Esophagus mucosa (tissue), 1 donor: ENCODE data around the gene ATP5MG. TPM values are rescaled to one million over a fixed set of nuclear protein-coding genes. Genes with fewer than 3 reads are reported as not detected.

Experiments used
- ATAC-seq: fragments of 200-7000 bp; cut with Tn5 transposase; one replicate; pipeline ENCODE4 v1.9.1; 2020
- total RNA-seq: library from RNA; stranded (reverse); gene quantifications from one replicate; pipeline ENCODE4 v1.2.4, GENCODE V29; 2023
- donor health status: DM: yes; HTN: yes; CAD: no.

Gene ATP5MG
- total RNA-seq, 1 donor from 2014 or later, result 186 TPM

DNA sequence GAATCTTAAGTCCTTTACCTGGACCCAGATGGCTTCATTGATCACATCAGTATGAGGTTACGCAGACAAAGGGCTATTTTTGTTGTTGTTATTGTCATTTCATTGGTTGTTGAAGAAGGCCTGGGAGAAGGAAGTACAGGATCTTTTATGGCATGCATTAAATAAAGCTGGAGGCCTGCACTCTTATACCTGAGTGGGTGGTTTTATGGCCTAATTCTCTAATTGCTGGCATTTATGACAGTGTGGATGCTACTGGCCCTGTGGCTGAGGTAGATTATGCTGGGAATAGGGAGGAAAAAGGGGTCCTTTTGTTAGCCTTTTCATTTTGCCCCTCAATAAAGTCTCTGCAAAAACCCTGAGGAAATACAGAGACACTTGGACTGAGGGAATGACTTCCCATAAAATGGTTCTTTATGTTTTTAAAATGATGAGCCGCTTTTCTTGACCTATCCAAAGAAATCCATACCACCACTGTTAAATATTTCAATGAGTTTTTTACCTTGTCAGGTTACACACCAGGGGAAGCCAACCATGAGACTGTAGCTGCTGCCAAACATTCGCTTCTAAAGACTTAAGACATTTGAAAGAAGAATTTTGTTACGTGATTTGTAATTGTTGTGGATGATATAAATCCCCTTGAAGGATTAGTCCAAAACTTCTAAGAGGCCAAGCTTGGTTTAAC lies 41.6 kb downstream of the ATP5MG start:
- ATAC-seq, result no peak

DNA sequence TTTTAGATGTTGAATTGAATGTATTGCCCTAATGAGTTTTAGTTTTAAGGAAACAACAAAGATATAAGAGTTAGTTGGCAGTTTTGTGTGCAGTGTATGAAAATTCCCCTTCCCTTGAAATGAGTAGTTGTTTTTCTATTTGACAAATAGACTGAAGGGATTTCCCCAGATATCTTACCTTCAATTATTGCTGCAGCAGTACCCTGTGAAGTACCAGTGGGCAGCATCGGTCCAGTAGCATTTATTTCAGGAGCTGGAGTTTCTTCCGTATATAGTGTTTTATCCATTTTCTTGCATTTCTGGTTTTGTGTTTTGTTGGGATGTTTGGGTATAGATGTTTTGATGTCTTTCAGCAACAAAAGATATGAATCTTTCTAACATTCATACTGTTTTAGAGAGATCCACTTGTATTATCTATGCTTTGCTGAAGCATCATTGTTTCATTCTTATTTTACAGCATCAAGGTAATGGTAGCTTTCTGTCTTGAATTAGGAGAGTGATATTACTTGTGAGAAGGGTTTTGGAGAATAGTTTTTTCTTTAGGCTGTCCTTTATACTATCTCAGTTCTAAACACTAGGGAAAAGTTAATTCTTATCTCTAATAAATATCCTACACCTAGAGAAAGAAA lies 42.3 kb downstream of the ATP5MG start:
- no peak for ATAC-seq

DNA sequence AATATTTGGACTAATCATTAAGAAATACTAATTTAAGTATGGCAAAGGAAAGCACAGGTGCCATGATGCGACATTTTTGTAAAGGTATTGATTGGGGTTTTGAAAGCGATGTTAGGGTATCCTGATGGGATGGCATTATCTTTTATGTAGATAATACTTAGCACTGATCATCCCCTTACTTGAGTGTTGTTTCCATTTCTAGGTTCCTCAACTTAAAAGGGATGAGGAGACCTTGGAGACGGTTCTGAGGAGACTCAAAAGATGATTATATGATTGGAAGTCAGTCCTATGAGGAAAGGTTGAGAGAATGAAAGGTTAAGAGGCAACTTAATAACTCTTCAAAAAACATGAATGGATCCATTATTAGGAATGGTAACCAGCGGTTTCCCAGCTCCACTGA lies 46.0 kb downstream of the ATP5MG start:
- ATAC-seq, result no peak

DNA sequence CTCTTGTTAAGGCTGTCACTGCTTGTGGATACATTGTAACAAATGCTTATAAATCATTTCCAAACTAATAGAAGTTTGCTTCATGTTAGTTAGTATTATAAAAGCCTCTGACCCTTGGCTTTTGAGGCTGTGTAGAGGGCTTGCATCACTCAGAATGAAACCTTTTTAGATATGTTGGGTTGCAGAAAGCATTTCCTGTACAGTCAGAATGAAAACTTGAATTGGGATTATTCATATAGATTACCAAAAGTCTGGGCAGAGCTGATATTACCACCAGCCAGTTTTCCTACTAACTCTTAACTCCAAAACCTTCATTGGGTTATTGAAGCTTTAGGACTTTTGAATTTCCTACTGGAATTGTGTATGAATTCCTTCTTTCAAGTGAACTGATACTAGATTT lies 46.9 kb downstream of the ATP5MG start:
- ATAC-seq, result no peak

DNA sequence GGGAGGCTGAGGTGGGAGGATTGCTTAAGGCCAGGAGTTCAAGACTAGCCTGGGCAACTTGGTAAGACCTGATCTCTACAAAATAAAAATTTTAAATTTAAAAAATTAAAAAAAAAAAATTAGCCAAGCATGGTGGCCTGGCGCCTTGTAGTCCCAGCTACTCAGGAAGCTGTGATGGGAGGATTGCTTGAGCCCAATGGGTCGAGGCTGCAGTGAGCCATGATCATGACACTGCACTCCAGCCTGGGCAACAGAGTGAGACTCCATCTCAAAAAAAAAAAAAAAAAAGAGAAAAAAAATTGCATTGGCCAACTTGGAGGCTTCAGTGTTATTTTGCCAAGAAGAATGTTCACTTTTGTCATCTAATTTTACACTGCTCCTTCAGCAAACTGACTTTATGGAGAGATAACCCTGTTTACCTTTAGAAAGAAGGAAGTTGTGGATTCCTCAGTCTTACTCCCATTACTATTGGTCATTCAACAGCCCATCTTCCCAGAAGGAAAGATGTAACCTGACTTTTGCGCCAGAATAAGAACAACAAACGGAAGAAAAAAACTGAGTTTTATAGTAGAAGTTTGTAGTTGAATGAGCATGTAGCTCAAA lies 48.0 kb downstream of the ATP5MG start:
- ATAC-seq, result no peak

DNA sequence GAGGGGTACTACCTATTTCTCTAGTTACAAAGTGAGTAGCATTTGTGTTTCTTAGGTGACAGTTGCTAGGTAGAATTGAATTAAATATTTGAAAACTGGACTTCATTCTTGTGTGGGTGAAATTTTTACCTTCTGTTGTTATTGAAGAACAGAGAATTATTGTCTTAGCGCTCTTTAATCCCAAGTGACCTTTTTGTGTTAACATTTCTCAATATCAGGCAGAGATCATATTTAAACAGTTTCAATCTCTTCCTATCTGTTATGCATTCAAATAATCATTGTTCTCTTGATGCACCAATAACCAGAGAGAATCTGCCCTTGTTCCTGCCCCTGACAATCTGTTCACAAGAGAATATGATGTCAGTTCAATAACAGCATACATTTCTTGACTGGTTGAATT lies 49.0 kb downstream of the ATP5MG start:
- no peak for ATAC-seq

Other genes starting within 250 kb of the ATP5MG start
- gene SCN4B, start 248.8 kb upstream of the ATP5MG start, total RNA-seq, result 2.5 TPM
- 0.32 TPM for gene SCN2B, start 225.0 kb upstream of the ATP5MG start, total RNA-seq
- 2.7 TPM for gene JAML, start 176.6 kb upstream of the ATP5MG start, total RNA-seq
- 20.7 TPM for gene MPZL3, start 149.2 kb upstream of the ATP5MG start, total RNA-seq
- 457 TPM for gene MPZL2, start 137.3 kb upstream of the ATP5MG start, total RNA-seq
- 1.2 TPM for gene CD3E, start 96.9 kb upstream of the ATP5MG start, total RNA-seq
- 4.0 TPM for gene CD3D, start 58.9 kb upstream of the ATP5MG start, total RNA-seq
- 0.76 TPM for gene CD3G, start 57.3 kb upstream of the ATP5MG start, total RNA-seq
- 23.6 TPM for gene UBE4A, start 42.0 kb upstream of the ATP5MG start, total RNA-seq
- 25.6 TPM for gene KMT2A, start 34.9 kb downstream of the ATP5MG start, total RNA-seq
- not detected for gene TTC36, start 125.9 kb downstream of the ATP5MG start, total RNA-seq
- gene TMEM25, start 129.6 kb downstream of the ATP5MG start, total RNA-seq, result 8.3 TPM
- gene IFT46, start 164.3 kb downstream of the ATP5MG start, total RNA-seq, result 14.6 TPM
- gene ARCN1, start 170.8 kb downstream of the ATP5MG start, total RNA-seq, result 71.7 TPM
- 9.3 TPM for gene PHLDB1, start 206.0 kb downstream of the ATP5MG start, total RNA-seq